Colonic mucosa (tissue), 4 donors: ENCODE data around the gene HSP90AB1. TPM values are rescaled to one million over a fixed set of nuclear protein-coding genes. Genes with fewer than 3 reads are reported as not detected.

ENCODE experiments used
- DNase-seq: peaks from one replicate; pipeline ENCODE4 v3.0.0-alpha.2; 2020
- H3K27ac ChIP-seq: fragments of 200-600 bp; one replicate; pipeline ENCODE4 v1.8.0; 2021
- H3K27me3 ChIP-seq: fragments of 200-600 bp; one replicate; pipeline ENCODE4 v1.8.0; 2021
- H3K36me3 ChIP-seq: fragments of 200-600 bp; one replicate; pipeline ENCODE4 v1.8.0; 2021
- H3K4me1 ChIP-seq: fragments of 200-600 bp; one replicate; pipeline ENCODE4 v1.8.0; 2021; ENCODE audit warnings: mild to moderate bottlenecking
- H3K4me3 ChIP-seq: fragments of 200-600 bp; one replicate; pipeline ENCODE4 v1.8.0; 2021
- H3K9ac ChIP-seq, 2 donors: one replicate each; pipeline ENCODE4 v1.7.0; 2013; ENCODE audit warnings: control low read depth in 2 of 2, low read depth in 2 of 2, low read length in 2 of 2
- H3K9me3 ChIP-seq: fragments of 200-600 bp; one replicate; pipeline ENCODE4 v1.8.0; 2021
- CTCF ChIP-seq: fragments of 200-600 bp; IDR thresholded peaks from one replicate; pipeline ENCODE4 v1.8.0; 2022; ENCODE audit warnings: antibody characterized with exemption, mild to moderate bottlenecking
- intact Hi-C: fragments of 100-400 bp; cut with DNase I; formaldehyde crosslinking; loops from one replicate; pipeline ENCODE4 v1.14.1; 2022
- total RNA-seq, 2 donors: library from RNA; stranded (reverse); fragmentation: NEBNext Ultra II Directional in 1 of 2; extraction: Animal tissue kit (Norgen Biotek cat#: 25700) in 1 of 2; gene quantifications; one replicate each; pipeline ENCODE4 v1.2.1, GENCODE V29; 2021
- donor health status: healthy.
- donor health status: DM: no; HTN: no; CAD: no.
- donor health status: DM: no; HTN: no; CAD: no.

Gene HSP90AB1
- total RNA-seq, 2 donors from 2014 or later: 409 to 1,163 TPM

GRCh38 chr6:44237813-44238433 is 9.0 kb upstream of the HSP90AB1 start:
- intact Hi-C loops: loop anchor here (5.0 kb wide), 1 partner anchor 141 kb away; no protein-coding TSS in a partner anchor
- Histone ChIP-seq H3K4me3 (peak overlapping the region; percentile 41), H3K9ac (peak overlapping the region; percentile 93 to 94), H3K27ac (peak overlapping the region; percentile 96), H3K4me1 (no peaks in the 10 kb centered on the region), H3K36me3 (no peaks in the 10 kb centered on the region), H3K9me3 (no peaks in the 10 kb centered on the region), H3K27me3 (no peaks in the 10 kb centered on the region)
- peak; percentile 86 for DNase-seq
- TF ChIP-seq CTCF: peak; percentile 94

GRCh38 chr6:44238687-44239350 is 8.1 kb upstream of the HSP90AB1 start:
- intact Hi-C loops: loop anchor here (5.0 kb wide), 1 partner anchor 142 kb away; no protein-coding TSS in a partner anchor

GRCh38 chr6:44243345-44243744 is 3.6 kb upstream of the HSP90AB1 start:
- H3K9me3 ChIP-seq: no peaks in the 10 kb centered on the region
- no peaks in the 10 kb centered on the region for H3K27me3 ChIP-seq
- no peaks in the 10 kb centered on the region for H3K36me3 ChIP-seq
- intact Hi-C loops: no loop called here
- H3K9ac ChIP-seq: no peak overlapping the region
- H3K27ac ChIP-seq: no peak overlapping the region
- DNase-seq: no peak
- peaks cover under 1% of the 10 kb centered on the region for H3K4me1 ChIP-seq
- no peak overlapping the region for H3K4me3 ChIP-seq
- no peak for TF ChIP-seq CTCF

More at GRCh38 chr6:44238687-44239350, 8.1 kb upstream of the HSP90AB1 start:
- Histone ChIP-seq H3K9me3 (no peaks in the 10 kb centered on the region), H3K9ac (no peak overlapping the region), H3K4me3 (no peak overlapping the region), H3K27ac (peak overlapping the region; percentile 96), H3K4me1 (no peaks in the 10 kb centered on the region), H3K27me3 (no peaks in the 10 kb centered on the region), H3K36me3 (no peaks in the 10 kb centered on the region)
- no peak for TF ChIP-seq CTCF
- DNase-seq: no peak

- no peak for DNase-seq
- no peak for TF ChIP-seq CTCF
- Histone ChIP-seq H3K27ac (peak overlapping the region; percentile 97), H3K4me1 (peaks cover 4% of the 10 kb centered on the region), H3K9ac (peak overlapping the region; percentile 91 to 100), H3K4me3 (peak overlapping the region; percentile 91), H3K36me3 (peaks cover 7% of the 10 kb centered on the region), H3K27me3 (no peaks in the 10 kb centered on the region), H3K9me3 (no peaks in the 10 kb centered on the region)
- intact Hi-C loops: no loop called here
Measured at GRCh38 chr6:44245391-44245911, 1.4 kb upstream of the HSP90AB1 start.

GRCh38 chr6:44245912-44246662 is 814 bp upstream of the HSP90AB1 start:
- Histone ChIP-seq H3K4me3 (peak overlapping the region; percentile 91), H3K27ac (peak overlapping the region; percentile 97), H3K36me3 (peaks cover 14% of the 10 kb centered on the region), H3K9me3 (no peaks in the 10 kb centered on the region), H3K27me3 (no peaks in the 10 kb centered on the region), H3K4me1 (peaks cover 4% of the 10 kb centered on the region), H3K9ac (peak overlapping the region; percentile 91 to 100)
- TF ChIP-seq CTCF: no peak
- intact Hi-C loops: no loop called here
- peak; percentile 92 for DNase-seq
